Measurements from ENCODE around the gene BCAS3.
A peak's percentile ranks its signal among the peaks of the same experiment; 100 is the strongest.

The BCAS3 gene

DNA sequence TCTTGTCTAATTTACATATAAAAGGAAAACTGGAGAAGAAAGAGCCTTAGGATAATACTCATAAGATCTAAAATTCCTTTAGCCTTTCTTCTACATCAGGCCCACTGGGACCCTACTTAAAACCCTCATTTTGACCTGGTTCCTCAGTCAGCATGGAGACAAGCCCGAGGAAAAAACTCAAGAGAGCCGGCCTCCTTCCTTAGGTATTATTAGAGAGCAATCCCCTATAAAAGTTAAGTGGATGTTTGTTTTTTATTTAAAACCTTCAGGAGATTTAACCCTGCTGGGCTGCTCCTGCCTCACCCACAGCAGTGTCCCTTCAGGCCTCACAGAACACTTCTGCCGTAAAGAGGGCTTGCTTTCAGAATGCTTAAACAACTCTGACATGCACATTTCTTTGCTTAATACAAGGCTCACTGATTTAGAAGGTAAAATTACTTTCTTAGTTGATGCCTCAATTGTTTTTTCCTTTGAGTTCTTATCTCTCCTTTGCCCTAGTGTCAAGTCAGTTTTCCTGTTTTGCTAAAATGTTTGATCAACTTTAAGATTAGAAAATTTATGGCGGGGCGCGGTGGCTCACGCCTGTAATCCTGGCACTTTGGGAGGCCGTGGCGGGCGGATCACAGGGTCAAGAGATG, 576.4 kb downstream of the BCAS3 start:
- DNase-seq (ENCODE audit: low read depth) = no peak
- no peak overlapping the region for H3K4me3 ChIP-seq (replicated peaks; ENCODE audit: low read depth, low read length)
- TF ChIP-seq, protein P1, sequence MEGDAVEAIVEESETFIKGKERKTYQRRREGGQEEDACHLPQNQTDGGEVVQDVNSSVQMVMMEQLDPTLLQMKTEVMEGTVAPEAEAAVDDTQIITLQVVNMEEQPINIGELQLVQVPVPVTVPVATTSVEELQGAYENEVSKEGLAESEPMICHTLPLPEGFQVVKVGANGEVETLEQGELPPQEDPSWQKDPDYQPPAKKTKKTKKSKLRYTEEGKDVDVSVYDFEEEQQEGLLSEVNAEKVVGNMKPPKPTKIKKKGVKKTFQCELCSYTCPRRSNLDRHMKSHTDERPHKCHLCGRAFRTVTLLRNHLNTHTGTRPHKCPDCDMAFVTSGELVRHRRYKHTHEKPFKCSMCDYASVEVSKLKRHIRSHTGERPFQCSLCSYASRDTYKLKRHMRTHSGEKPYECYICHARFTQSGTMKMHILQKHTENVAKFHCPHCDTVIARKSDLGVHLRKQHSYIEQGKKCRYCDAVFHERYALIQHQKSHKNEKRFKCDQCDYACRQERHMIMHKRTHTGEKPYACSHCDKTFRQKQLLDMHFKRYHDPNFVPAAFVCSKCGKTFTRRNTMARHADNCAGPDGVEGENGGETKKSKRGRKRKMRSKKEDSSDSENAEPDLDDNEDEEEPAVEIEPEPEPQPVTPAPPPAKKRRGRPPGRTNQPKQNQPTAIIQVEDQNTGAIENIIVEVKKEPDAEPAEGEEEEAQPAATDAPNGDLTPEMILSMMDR (IDR thresholded peaks at IDR 0.05; ENCODE audit: low read length, missing control alignments) = no peak

DNA sequence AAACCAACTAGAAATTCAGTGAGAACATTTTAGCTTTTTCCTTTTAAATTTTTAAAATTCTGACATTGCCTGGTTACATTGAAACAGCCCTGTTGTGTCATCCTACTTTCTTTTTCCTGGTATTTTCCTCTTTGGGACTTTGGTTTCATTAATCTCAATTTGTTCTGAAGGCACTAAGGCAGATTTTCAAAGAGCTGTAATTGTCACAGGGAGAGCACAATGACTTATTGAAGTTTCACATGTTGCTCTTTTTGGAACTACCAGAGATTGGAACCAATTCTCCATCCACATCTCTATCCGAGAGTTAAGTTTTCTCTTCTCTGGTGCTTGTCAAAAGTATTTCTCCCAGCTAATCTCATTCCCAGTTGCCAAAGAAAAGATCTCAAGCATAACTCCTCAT, 577.3 kb downstream of the BCAS3 start:
- DNase-seq (ENCODE audit: low read depth) = no peak
- TF ChIP-seq, protein P1 (IDR thresholded peaks at IDR 0.05; ENCODE audit: low read length, missing control alignments) = no peak
- H3K4me3 ChIP-seq (replicated peaks; ENCODE audit: low read depth, low read length) = no peak overlapping the region

DNA sequence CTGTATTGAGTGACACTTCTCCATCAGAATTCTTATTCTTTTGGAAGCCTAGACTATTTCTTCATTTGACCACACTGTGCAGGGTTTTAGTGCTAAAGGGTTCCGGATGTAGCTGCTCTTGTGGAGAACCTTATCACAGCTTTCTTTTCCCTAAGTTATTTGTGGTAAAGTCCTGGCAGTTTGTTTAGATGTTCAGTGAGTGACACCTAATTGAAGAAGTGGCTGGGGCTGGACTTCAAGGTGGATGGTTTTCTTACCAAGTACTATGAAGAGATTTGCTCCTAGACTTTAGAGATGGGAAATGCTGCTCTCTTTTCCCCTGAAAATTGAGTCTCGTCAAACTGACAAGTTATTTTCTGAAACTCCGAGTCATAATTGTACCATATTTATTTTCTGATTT, 578.0 kb downstream of the BCAS3 start:
- no peak overlapping the region for H3K4me3 ChIP-seq (replicated peaks; ENCODE audit: low read depth, low read length)
- no peak for DNase-seq (ENCODE audit: low read depth)
- TF ChIP-seq, protein P1 (IDR thresholded peaks at IDR 0.05; ENCODE audit: low read length, missing control alignments) = no peak

DNA sequence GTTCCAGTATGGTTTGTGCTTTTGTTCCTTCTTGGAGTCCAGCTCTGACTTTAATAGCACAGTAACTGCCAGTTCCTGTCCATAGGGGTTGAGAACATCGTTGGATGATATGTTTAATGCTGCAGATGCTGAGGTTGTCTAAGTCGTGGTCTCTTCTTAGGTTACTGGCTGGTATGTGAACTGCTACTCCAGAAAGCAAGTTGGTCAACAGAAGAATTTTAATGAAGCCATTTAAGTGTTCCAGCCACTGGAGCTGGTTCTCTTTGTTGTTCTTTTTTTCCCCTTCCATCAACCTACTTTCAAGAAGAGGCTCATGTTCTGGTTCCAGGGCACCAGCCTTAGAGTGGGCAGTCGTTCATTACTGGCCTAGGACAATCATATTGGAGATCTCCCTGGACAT, 581.7 kb downstream of the BCAS3 start:
- DNase-seq (ENCODE audit: low read depth) = no peak
- H3K4me3 ChIP-seq (replicated peaks; ENCODE audit: low read depth, low read length) = no peak overlapping the region
- TF ChIP-seq, protein P1 (IDR thresholded peaks at IDR 0.05; ENCODE audit: low read length, missing control alignments) = no peak

DNA sequence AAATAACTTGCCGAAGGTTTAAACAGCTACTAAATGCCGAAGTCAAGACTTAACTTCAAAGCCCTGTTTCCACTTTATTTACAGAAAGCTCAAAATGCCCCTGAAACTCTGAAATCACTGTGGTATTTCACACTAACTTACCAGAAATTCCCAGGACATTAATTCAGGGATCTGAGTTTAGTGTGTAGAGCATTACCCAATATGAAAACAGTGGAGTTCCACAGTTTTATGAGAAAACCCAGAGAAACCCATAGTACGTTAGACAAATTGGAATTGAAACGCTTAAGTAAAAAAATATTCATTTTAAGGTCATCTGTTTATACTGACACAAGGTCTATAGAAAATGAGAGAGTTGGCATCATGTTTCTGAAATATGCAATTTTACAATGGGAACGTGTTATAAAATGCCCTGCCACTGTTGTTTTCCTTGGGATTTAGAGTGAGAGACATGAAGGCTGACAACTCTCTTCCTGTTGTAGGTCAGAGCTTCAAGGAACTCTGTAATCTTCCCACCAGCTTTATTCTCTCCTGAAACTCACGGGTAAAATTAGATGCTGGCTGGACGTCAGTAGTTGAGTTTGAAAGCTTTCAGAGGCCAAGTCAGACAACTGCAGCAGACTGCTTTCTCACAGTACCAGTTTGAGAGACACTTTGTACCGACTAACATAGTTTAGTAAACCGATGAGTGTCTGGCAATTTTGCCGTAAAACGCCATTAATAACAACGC, 582.6 kb downstream of the BCAS3 start:
- peak; percentile 57 for DNase-seq (ENCODE audit: low read depth)
- TF ChIP-seq, protein P1 (IDR thresholded peaks at IDR 0.05; ENCODE audit: low read length, missing control alignments) = no peak
- H3K4me3 ChIP-seq (replicated peaks; ENCODE audit: low read depth, low read length) = no peak overlapping the region

DNA sequence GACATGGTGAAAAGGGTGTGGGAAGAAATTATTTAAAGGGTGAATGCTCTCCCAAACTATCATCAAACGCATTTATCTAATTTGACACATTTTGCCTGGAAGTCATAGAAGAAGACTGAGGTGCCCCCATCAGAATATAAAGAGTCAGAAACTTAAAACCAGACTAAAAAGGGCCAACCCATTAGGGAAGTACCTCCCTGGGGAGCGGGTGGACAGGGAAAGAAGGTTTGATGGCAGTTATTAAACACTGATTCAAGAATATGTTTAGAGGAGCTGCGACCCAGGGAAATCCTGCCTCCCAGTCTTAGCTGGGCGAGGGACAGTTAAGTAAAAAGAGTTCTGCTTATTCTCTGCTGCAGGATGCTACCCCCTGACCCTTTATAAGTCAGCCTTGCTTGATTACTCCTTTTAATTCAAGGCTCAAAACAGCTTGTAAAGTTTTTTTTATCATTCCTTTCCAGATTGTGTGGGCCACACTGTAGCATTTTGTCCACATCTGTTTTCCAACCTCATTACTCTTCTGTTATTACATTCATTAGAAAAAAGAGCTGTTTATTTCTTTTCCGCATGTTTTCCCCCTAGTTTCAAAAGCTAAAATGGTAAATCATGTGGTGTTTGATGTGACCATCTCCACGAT, 583.5 kb downstream of the BCAS3 start:
- TF ChIP-seq, protein P1 (IDR thresholded peaks at IDR 0.05; ENCODE audit: low read length, missing control alignments) = no peak
- H3K4me3 ChIP-seq (replicated peaks; ENCODE audit: low read depth, low read length) = no peak overlapping the region
- no peak for DNase-seq (ENCODE audit: low read depth)
